GM06990 (cell line): ENCODE results near the gene KCTD21.

ENCODE experiments used
- DNase-seq: peaks from one replicate; pipeline ENCODE4 v3.0.0-alpha.2; 2011; ENCODE audit not compliant: insufficient read length; ENCODE audit errors: extremely low read depth
- H3K27me3 ChIP-seq: replicated peaks from 2 replicates; pipeline ENCODE4 v1.6.0; 2011; ENCODE audit warnings: low read length; ENCODE audit not compliant: control insufficient read depth, insufficient read depth
- H3K36me3 ChIP-seq: 2 replicates; pipeline ENCODE4 v1.5.1; 2011; ENCODE audit warnings: low read length; ENCODE audit not compliant: control insufficient read depth, insufficient read depth
- H3K4me3 ChIP-seq: replicated peaks from 2 replicates; pipeline ENCODE4 v1.5.1; 2011; ENCODE audit warnings: low read depth, mild to moderate bottlenecking, control low read depth, low read length
- CTCF ChIP-seq: IDR thresholded peaks from 2 replicates; pipeline ENCODE4 v1.5.1; 2011; ENCODE audit warnings: low read length, control low read depth, mild to moderate bottlenecking, inconsistent platforms; ENCODE audit not compliant: insufficient read depth, poor library complexity, severe bottlenecking

Gene KCTD21

GRCh38 chr11:78156127-78156844 lies 32.1 kb downstream of the KCTD21 start:
- Histone ChIP-seq H3K27me3 (no peaks in the 10 kb centered on the region), H3K36me3 (no peaks in the 10 kb centered on the region), H3K4me3 (no peak overlapping the region)
- DNase-seq, result no peak
- TF ChIP-seq CTCF, result no peak

GRCh38 chr11:78151804-78152203 lies 36.6 kb downstream of the KCTD21 start:
- Histone ChIP-seq H3K4me3 (no peak overlapping the region), H3K36me3 (no peaks in the 10 kb centered on the region; the same call in 1 of the 2 replicates), H3K27me3 (no peaks in the 10 kb centered on the region)
- DNase-seq, result no peak
- no peak for TF ChIP-seq CTCF

GRCh38 chr11:78150754-78151153 lies 37.7 kb downstream of the KCTD21 start:
- no peaks in the 10 kb centered on the region; the same call in 1 of the 2 replicates for H3K36me3 ChIP-seq
- DNase-seq, result no peak
- no peaks in the 10 kb centered on the region for H3K27me3 ChIP-seq
- no peak overlapping the region for H3K4me3 ChIP-seq
- no peak for TF ChIP-seq CTCF

- Histone ChIP-seq H3K27me3 (no peaks in the 10 kb centered on the region), H3K4me3 (no peak overlapping the region), H3K36me3 (no peaks in the 10 kb centered on the region; the same call in 1 of the 2 replicates)
- DNase-seq, result no peak
- no peak for TF ChIP-seq CTCF
Measured at GRCh38 chr11:78150346-78150745, 38.1 kb downstream of the KCTD21 start.

GRCh38 chr11:78149646-78150045 lies 38.8 kb downstream of the KCTD21 start:
- Histone ChIP-seq H3K27me3 (no peaks in the 10 kb centered on the region), H3K36me3 (no peaks in the 10 kb centered on the region; the same call in 1 of the 2 replicates), H3K4me3 (no peak overlapping the region)
- no peak for DNase-seq
- no peak for TF ChIP-seq CTCF
